Upper lobe of left lung (tissue), 4 donors: Measurements from ENCODE around the gene NKX2-4.

Source experiments
- CTCF ChIP-seq, 6 experiments: fragments of 450-650 bp in 4 of 6; fragments of 200-600 bp in 2 of 6; sonication (generic) in 2 of 6; IDR thresholded peaks; one replicate each; pipeline ENCODE4 v1.5.1; 2016 to 2019; ENCODE audit warnings: antibody characterized with exemption in 6 of 6
- POLR2A ChIP-seq, 4 donors: fragments of 450-650 bp; IDR thresholded peaks; one replicate each; pipeline ENCODE4 v1.5.1; 2016 to 2017; ENCODE audit warnings: antibody characterized with exemption in 4 of 4, mild to moderate bottlenecking in 2 of 4
- POLR2AphosphoS5 ChIP-seq, 2 donors: sonication (generic); formaldehyde crosslinking; IDR thresholded peaks; one replicate each; pipeline ENCODE4 v1.5.1; 2017; ENCODE audit warnings: antibody characterized with exemption in 2 of 2

DNA sequence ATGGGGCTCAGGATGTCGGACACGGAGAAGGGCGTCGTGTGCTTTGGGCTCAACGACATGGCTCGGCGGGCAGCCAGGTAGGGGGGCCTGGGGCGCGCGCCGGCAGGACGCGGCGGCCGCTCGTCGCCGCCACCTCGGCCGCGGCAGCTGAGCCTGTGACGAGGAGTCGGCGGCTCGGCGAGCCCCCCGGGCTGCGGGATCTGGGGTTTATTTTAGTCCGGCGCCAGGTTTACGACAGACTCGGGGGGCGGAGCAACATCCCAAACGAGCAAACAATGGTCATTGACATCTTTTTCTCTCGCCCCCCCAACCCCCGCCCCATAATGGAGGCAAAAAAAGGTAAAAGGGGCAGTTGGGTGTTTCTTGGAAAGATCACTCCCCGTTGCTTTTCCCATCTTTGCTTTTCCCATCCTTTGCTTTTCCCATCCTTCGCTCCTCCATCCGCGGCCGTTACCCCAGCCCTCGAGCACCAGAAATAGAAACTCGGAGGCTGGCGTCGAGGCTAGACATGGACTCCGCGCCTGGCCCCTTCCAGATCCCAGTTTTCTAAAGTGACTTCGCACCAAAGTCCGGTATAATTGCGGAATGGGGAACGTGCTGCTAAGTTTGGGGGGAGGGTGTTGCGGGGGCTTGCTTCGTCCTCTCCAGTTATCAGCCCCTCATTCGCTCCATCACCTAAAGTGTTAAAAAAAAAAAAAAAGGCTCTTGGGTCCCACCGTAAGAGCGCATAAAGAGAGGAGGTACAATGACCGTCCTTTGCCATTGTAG lies at the start of gene NKX2-4:
- TF ChIP-seq CTCF (IDR thresholded peaks at IDR 0.05): no peak
- TF ChIP-seq POLR2A (IDR thresholded peaks at IDR 0.05): no peak
- TF ChIP-seq POLR2AphosphoS5 (IDR thresholded peaks at IDR 0.05): no peak
